Activated naive CD4-positive, alpha-beta T cell (primary cell): ENCODE measurements around the gene RPS6KA6.
"Not testable (repeated sequence)": the region's sequence is repeated elsewhere in the genome, so short reads cannot be mapped to it uniquely, and the experiment has no call there.

Source experiments
- DNase-seq, 4 experiments: peaks; one replicate each; lab custom pipeline; 2025; lab: John Stamatoyannopoulos, UW

RPS6KA6 gene

GRCh38 chrX:84162401-84162800 lies 25.6 kb downstream of the RPS6KA6 start:
- no peak for DNase-seq

- no peak for DNase-seq
These were observed 26.4 kb downstream of the RPS6KA6 start for GRCh38 chrX:84161641-84162040.

- DNase-seq = no peak
These were observed 27.3 kb downstream of the RPS6KA6 start for GRCh38 chrX:84160736-84161135.

GRCh38 chrX:84156821-84157220 lies 31.2 kb downstream of the RPS6KA6 start:
- DNase-seq = no peak

- DNase-seq = no peak
These were observed 32.1 kb downstream of the RPS6KA6 start for GRCh38 chrX:84155938-84156337.

- no peak for DNase-seq
These were observed 34.5 kb downstream of the RPS6KA6 start for GRCh38 chrX:84153538-84153937.

- no peak for DNase-seq
These were observed 43.0 kb downstream of the RPS6KA6 start for GRCh38 chrX:84144991-84145390.

GRCh38 chrX:84144281-84144680 lies 43.7 kb downstream of the RPS6KA6 start:
- no peak for DNase-seq

GRCh38 chrX:84133023-84133422 lies 55.0 kb downstream of the RPS6KA6 start:
- DNase-seq = no peak

- DNase-seq = no peak
These were observed 64.4 kb downstream of the RPS6KA6 start for GRCh38 chrX:84123585-84123984.

- no peak for DNase-seq
These were observed 69.2 kb downstream of the RPS6KA6 start for GRCh38 chrX:84118769-84119168.

- no peak for DNase-seq
These were observed 69.7 kb downstream of the RPS6KA6 start for GRCh38 chrX:84118315-84118714.

GRCh38 chrX:84108584-84108983 lies 79.4 kb downstream of the RPS6KA6 start:
- no peak for DNase-seq

GRCh38 chrX:84099120-84099519 lies 88.9 kb downstream of the RPS6KA6 start:
- no peak for DNase-seq

GRCh38 chrX:84079479-84080197 lies 108.4 kb downstream of the RPS6KA6 start:
- not testable (repeated sequence) for DNase-seq

GRCh38 chrX:84078991-84079390 lies 109.0 kb downstream of the RPS6KA6 start:
- no peak for DNase-seq

- no peak for DNase-seq
These were observed 123.2 kb downstream of the RPS6KA6 start for GRCh38 chrX:84064814-84065213.

GRCh38 chrX:84064164-84064563 lies 123.8 kb downstream of the RPS6KA6 start:
- no peak for DNase-seq

GRCh38 chrX:84047339-84047738 lies 140.7 kb downstream of the RPS6KA6 start:
- no peak for DNase-seq

- no peak for DNase-seq
These were observed 141.5 kb downstream of the RPS6KA6 start for GRCh38 chrX:84046403-84046984.

- DNase-seq = no peak
These were observed 143.9 kb downstream of the RPS6KA6 start for GRCh38 chrX:84044051-84044450.
